ENCODE results near the gene DENND4C.
"Not testable (repeated sequence)": the region's sequence is repeated elsewhere in the genome, so short reads cannot be mapped to it uniquely, and the experiment has no call there.

Gene DENND4C

DNA sequence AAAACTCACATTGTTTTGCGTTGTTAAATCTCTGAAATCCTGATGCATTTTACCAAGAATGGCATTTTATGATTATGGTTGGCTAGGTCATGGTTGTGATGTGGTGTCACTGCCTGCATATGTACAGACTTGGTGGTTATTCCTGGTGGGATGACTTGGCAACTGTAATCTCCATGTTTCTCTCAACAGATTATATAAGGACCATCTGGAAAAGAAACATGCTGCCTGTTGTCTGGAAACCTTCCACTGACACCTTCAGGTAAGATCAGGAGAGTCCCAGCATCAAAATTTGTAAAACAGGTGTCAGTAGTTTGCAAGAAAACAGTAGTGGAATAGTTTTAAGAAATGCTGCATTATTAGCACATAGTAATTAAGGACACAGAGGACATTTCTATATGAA, 175.3 kb downstream of the DENND4C start:
- in situ Hi-C loops (cut with HindIII; ENCODE audit: low sequenced_read_pairs) = no loop called here

DNA sequence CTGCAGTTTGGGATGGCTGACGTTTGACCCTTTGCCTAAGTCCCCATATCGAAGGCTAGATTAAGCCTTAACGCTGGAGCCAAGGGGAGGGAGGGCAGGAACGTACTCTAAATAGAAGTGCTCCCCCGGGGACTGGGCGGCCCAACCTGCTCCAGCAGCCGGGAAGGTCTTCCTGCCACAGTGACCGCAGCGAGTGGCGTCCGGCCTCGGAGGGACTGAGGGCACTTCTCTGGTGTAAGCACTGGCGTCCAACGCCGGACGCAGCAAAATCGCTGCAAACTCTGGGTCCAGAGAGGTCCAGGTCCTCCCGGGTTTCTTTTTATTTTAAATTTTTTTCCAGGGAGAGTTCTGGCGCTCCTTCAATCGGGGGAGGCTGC, 177.8 kb downstream of the DENND4C start:
- in situ Hi-C loops (cut with HindIII; ENCODE audit: low sequenced_read_pairs) = no loop called here

- in situ Hi-C loops (cut with HindIII; ENCODE audit: low sequenced_read_pairs) = no loop called here
These were observed 178.4 kb downstream of the DENND4C start, which contains the start of gene ACER2 for GRCh38 chr9:19408693-19409400. TSS of gene ACER2 (plus strand) at chr9:19409009. CDS start at chr9:19409085, 76 bp downstream.

DNA sequence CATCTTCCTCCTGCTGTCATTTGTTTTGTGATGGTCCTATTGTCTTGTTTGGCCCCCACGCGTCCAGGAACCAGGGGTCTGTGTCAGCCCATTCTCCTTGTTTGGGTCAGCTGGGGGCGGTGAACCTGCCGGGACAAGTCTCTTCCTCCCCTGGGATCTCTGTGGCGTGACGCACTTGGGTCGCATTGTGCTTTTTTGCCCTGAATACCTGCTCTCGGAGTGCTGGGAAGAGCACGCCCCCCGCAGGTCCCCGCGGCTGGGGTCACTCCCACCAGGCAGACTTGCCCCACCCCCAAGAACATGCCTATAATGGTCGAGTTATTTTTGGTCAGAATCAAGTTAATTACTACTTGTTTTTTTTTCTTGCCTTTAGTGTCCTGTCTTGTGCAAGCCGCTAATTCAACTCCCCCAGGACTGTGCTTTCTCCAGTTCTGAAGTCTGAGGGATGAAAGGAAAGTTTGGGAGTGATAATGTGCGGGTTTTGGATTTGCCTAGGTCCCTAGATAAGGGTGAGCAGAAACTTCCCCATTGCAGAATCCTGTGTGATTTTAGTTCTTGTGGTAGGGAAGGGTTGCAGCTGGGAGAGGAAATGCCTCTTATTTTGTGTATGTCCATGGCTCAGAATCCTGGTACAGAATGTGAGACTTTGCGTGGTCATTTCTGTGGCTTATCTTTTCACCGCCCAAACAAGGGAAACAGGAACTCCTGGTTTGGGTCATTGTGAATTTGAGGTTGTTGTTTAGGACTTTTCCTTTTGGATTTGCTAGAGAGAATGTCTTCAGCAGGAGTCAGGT, 179.1 kb downstream of the DENND4C start:
- in situ Hi-C loops (cut with HindIII; ENCODE audit: low sequenced_read_pairs) = no loop called here

GRCh38 chr9:19410195-19410503, 179.7 kb downstream of the DENND4C start:
- in situ Hi-C loops (cut with HindIII; ENCODE audit: low sequenced_read_pairs) = no loop called here

DNA sequence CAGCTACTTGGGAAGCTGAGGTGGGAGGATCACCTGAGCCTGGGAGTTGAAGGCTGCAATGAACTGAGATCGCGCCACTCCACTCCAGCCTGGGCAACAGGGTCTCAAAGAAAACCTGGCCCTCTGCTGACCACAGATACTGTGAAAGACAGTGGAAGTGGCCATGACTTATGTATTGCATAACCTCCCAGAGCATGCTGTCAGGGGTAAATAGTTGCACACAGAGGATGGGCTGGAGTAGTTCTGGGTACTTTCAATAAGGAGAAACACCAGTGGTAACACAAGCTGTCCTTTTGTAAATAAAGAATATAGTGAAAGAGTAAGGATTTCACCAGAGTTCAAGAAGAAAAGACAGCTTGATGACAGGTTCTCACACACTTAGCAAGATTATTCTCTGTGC, 180.1 kb downstream of the DENND4C start:
- in situ Hi-C loops (cut with HindIII; ENCODE audit: low sequenced_read_pairs) = no loop called here

DNA sequence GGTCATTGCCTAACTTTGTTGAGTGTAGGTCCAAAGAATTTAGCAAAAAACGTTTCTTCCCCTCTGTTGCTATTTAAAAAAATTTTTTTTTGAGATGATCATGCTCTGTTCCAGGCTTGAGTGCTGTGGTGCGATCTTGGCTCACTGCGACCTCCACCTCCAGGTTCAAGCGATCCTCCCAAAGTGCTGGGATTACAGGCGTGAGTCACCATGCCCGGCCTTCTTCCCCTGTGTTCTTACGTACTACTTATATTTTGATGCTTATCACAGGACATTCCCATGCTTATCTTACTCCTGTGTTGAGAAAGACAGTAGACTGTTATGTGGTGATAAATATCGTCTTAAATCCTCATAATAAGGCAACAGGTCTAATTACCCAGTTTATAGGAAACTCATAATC, 180.8 kb downstream of the DENND4C start:
- in situ Hi-C loops (cut with HindIII; ENCODE audit: low sequenced_read_pairs) = no loop called here

DNA sequence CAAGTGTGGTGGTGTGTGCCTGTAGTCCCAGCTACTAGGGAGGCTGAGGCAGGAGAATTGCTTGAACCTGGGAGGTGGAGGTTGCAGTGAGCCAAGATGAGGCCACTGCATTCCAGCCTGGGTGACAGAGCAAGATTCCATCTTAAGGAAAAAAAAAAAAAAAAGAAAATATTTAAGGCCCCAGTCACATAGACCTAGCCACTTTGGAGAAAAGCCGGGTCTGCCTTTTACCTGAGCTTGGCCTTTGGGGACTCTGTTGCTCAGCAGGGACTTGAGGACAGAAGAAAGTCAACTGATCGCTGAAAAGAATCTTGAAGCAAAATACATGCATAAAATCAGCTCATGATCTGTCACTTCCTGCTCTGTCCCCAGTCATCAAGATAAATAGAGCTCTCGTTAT, 183.0 kb downstream of the DENND4C start:
- in situ Hi-C loops (cut with HindIII; ENCODE audit: low sequenced_read_pairs) = not testable (repeated sequence)

DNA sequence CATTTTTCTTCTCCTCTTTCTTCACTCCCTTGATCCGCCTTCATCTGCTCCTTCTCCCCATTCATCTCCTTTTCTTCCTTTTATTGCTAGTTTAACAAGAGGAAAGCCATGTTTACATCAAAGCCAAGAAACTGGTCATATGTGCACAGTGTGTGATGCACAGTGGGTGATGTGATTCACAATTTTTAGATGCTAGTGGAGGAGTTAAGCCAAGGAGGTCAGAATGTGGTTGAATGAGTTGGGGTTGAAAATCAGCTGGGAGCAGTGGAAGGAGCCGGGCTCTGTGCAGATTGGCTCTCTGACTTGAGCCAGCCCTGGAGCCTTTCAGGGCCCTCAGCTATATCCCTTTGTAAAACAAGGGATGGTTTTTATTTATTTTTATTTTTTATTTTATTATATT, 185.7 kb downstream of the DENND4C start:
- in situ Hi-C loops (cut with HindIII; ENCODE audit: low sequenced_read_pairs) = no loop called here

GRCh38 chr9:19420877-19421276, 190.4 kb downstream of the DENND4C start:
- in situ Hi-C loops (cut with HindIII; ENCODE audit: low sequenced_read_pairs) = loop anchor here (5.0 kb wide), 1 partner anchor 44 kb away; no protein-coding TSS in a partner anchor

Measured in endothelial cell of hepatic sinusoid (primary cell).